ENCODE measurements around the gene ATP8A2. TPM values are rescaled to one million over a fixed set of nuclear protein-coding genes. Genes with fewer than 3 reads are reported as not detected.

The ATP8A2 gene
- total RNA-seq, 1 donor from 2014 or later = 3.4 TPM

DNA sequence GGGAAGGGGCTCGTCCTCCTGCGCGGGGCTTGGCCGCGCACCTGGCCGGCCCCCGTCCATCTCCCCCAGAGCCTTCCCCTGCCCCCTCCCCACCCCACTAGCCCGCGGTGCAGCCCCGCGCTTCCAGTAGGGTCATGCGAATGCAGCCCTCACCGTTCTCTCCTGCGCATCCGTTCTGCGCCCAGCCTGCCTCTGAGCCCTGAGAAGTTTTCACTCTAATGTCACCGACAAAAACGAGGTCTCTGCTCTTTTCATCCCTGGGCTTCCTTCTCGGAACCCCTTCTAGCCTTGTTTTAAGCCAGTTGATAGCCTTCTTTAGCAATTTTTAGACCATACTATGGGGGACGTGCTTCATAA is 97.4 kb downstream of the ATP8A2 start:
- Mint-ChIP-seq H3K27ac (ENCODE audit: unreplicated experiment) (peak overlapping the region; percentile 59), H3K27me3 (ENCODE audit: low read depth) (peaks cover 65% of the 10 kb centered on the region), H3K4me1 (peaks cover 9% of the 10 kb centered on the region), H3K9me3 (no peaks in the 10 kb centered on the region), H3K4me3 (peak overlapping the region; percentile 93), H3K36me3 (ENCODE audit: low read depth) (no peaks in the 10 kb centered on the region)
- TF ChIP-seq, protein P1, sequence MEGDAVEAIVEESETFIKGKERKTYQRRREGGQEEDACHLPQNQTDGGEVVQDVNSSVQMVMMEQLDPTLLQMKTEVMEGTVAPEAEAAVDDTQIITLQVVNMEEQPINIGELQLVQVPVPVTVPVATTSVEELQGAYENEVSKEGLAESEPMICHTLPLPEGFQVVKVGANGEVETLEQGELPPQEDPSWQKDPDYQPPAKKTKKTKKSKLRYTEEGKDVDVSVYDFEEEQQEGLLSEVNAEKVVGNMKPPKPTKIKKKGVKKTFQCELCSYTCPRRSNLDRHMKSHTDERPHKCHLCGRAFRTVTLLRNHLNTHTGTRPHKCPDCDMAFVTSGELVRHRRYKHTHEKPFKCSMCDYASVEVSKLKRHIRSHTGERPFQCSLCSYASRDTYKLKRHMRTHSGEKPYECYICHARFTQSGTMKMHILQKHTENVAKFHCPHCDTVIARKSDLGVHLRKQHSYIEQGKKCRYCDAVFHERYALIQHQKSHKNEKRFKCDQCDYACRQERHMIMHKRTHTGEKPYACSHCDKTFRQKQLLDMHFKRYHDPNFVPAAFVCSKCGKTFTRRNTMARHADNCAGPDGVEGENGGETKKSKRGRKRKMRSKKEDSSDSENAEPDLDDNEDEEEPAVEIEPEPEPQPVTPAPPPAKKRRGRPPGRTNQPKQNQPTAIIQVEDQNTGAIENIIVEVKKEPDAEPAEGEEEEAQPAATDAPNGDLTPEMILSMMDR (conservative IDR thresholded peaks at IDR 0.05) = no peak
- no peak for DNase-seq (ENCODE audit: low read depth, low spot score)

DNA sequence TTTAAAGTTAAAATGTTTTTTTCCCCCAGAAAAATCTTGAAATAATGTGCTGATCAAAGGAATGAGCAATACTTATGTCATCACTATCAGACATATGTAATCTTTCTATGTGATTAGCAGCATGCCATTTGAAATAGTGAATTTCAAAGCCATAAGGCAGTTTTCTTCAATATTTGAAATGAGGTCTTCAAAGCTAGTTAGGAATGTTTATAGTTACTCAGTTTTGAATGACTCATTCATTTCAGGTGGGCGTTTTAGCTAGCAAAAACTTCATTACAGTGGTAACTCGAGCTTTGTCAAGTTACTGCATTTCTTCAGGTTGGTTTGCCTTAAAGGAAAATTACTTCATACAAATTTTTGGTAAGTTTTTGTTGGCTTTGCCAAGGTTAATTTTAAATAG is 102.1 kb downstream of the ATP8A2 start:
- Mint-ChIP-seq H3K36me3 (ENCODE audit: low read depth) (peaks cover 2% of the 10 kb centered on the region), H3K4me3 (no peak overlapping the region), H3K27ac (ENCODE audit: unreplicated experiment) (no peak overlapping the region), H3K4me1 (peaks cover 12% of the 10 kb centered on the region), H3K9me3 (peaks cover 4% of the 10 kb centered on the region), H3K27me3 (ENCODE audit: low read depth) (peaks cover 34% of the 10 kb centered on the region)
- DNase-seq (ENCODE audit: low read depth, low spot score) = no peak
- TF ChIP-seq, protein P1 (conservative IDR thresholded peaks at IDR 0.05) = no peak

DNA sequence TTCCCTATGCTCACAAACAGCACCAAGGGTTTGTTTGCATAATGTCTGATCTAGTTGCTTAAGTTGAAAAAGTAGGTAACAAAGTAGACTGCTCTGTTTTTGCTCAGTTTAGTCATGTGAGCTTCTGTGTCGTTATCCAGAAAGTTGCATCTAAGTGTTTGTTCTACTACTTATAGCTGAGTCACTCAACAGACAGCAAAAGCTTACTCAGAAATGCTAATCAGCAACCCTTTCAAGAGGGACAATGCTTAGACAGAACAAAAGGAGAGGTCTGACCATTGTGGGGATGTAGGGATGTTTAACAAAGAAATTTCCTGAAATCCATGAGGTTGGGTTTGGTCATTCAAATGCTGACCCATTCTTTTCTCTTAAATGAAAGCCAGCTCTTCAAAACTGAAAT is 106.4 kb downstream of the ATP8A2 start:
- peaks cover 4% of the 10 kb centered on the region for H3K27me3 Mint-ChIP-seq (ENCODE audit: low read depth)
- H3K27ac Mint-ChIP-seq (ENCODE audit: unreplicated experiment) = no peak overlapping the region
- peaks cover 9% of the 10 kb centered on the region for H3K36me3 Mint-ChIP-seq (ENCODE audit: low read depth)
- H3K4me1 Mint-ChIP-seq = peaks cover 6% of the 10 kb centered on the region
- H3K4me3 Mint-ChIP-seq = no peak overlapping the region
- TF ChIP-seq, protein P1 (conservative IDR thresholded peaks at IDR 0.05) = no peak
- H3K9me3 Mint-ChIP-seq = peaks cover 9% of the 10 kb centered on the region
- DNase-seq (ENCODE audit: low read depth, low spot score) = no peak

DNA sequence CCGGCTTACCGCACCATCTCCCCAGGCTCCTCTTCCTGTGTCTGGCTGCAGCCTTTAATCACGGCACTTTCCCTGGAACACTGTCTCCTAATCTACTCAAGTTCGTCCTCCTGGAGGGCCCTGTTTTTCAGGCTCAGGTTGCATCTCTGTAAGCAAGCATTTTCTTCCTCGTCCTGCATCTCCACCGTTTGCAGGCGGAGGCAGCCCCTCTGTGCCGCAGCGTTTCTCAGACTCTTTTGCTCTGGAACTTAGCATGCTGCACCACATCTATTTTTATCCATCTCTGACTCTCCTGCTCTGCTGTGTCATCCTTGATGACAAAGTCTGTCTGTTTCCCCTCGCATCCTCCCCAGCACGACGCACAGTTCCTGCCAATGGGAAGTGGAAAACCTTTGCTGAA is 117.5 kb downstream of the ATP8A2 start:
- DNase-seq (ENCODE audit: low read depth, low spot score) = no peak
- H3K4me3 Mint-ChIP-seq = no peak overlapping the region
- H3K36me3 Mint-ChIP-seq (ENCODE audit: low read depth) = no peaks in the 10 kb centered on the region
- peaks cover 33% of the 10 kb centered on the region for H3K27me3 Mint-ChIP-seq (ENCODE audit: low read depth)
- H3K4me1 Mint-ChIP-seq = peaks cover 8% of the 10 kb centered on the region
- TF ChIP-seq, protein P1 (conservative IDR thresholded peaks at IDR 0.05) = no peak
- H3K9me3 Mint-ChIP-seq = no peaks in the 10 kb centered on the region
- H3K27ac Mint-ChIP-seq (ENCODE audit: unreplicated experiment) = peak overlapping the region; percentile 0

DNA sequence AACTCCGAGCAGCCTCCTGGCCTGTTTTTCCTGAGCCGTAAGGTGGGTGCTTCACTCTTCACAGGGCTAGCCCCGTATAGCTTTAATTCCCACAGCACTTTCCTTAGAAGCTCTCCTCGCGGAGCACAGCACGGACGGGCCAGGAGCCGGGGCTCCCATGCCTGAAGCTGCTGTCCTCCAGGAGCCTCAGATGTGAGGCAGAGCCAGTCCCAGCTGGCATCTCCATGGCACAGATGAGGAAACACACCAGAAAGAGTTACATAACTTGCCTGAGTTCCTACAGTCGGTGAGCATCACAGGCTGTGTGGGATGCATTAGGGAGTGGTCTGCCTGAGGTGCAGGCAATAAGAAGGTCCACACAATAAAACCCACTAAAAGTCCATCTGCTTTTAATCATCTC is 118.5 kb downstream of the ATP8A2 start:
- Mint-ChIP-seq H3K27ac (ENCODE audit: unreplicated experiment) (no peak overlapping the region), H3K4me3 (no peak overlapping the region), H3K9me3 (no peaks in the 10 kb centered on the region), H3K36me3 (ENCODE audit: low read depth) (no peaks in the 10 kb centered on the region), H3K4me1 (peaks cover 8% of the 10 kb centered on the region), H3K27me3 (ENCODE audit: low read depth) (peaks cover 40% of the 10 kb centered on the region)
- no peak for DNase-seq (ENCODE audit: low read depth, low spot score)
- TF ChIP-seq, protein P1 (conservative IDR thresholded peaks at IDR 0.05) = no peak
